SKM-1 (cell line): Measurements from ENCODE around the gene EDEM3.
A peak's percentile ranks its signal among the peaks of the same experiment; 100 is the strongest.
"Not testable (repeated sequence)": the region's sequence is repeated elsewhere in the genome, so short reads cannot be mapped to it uniquely, and the experiment has no call there.

Source experiments
- DNase-seq: peaks from one replicate; lab custom pipeline; 2025; ENCODE audit not compliant: unreplicated experiment; lab: John Stamatoyannopoulos, UW

Gene EDEM3

DNA sequence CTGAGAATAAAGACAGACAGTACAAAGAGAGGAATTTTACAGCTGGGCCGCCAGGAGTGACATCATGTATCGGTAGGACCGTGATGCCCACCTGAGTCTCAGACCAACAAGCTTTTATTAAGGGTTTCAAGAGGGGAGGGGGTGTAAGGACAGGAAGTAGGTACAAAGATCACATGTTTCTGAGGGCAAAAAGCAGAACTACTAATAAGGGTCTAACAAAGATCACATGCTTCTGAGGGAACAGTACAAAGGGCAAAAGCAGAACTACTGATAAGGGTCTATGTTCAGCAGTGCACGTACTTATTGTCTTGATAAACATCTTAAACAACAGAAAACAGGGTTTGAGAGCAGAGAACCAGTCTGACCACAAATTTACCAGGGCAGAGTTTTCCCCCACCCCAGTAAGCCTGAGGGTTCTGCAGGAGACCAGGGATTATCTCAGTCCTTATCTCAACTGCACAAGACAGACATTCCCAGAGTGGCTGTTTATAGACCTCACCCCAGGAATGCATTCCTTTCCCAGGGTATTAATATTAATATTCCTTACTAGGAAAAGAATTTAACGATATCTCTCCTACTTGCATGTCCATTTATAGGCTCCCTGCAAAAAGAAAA is 73.9 kb downstream of the EDEM3 start:
- DNase-seq: not testable (repeated sequence)

DNA sequence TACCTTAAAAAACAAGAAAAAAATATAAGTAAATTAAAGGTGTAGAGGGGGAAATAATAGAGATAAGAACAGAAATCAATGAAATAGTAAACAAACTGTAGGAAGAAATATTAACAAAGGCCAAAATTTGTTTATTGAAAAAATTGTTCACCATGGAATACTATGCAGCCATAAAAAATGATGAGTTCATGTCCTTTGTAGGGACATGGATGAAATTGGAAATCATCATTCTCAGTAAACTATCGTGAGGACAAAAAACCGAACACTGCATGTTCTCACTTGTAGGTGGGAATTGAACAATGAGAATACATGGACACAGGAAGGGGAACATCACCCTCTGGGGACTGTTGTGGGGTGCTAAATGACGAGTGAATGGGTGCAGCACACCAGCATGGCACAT is 75.2 kb downstream of the EDEM3 start:
- DNase-seq: not testable (repeated sequence)

DNA sequence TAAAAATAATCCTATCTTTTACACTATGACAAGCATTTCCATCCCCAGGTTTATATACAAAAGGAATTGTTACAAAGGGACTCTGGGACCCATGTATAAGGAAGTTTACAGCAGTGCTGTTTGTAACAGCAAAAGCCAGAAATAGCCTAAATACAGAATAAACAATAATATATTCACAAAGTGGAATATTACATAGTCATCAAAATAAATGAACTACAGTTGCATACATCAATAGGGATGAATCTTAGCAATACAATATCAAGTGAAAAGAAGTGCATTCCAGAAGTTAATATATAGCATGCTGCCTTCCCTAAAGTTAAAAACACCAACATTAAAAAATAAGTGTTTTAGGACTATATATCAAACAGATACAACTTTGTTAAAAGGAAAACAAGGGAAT is 77.3 kb downstream of the EDEM3 start:
- no peak for DNase-seq

DNA sequence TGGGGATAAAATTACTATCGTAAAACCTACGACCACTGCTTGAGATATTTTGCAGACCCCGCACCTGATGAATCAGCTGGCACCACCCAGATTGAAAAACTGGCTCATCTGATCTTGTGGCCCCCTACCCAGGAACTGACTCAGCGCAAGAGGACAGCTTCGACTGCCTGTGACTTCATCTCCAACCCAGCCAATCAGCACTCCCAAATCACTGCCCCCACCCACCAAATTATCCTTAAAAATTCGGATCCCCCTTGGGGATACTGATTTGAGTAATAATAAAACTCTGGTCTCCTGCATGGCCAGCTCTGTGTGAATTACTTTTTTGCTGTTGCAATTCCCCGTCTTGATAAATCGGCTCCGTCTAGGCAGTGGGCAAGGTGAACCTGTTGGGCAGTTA is 81.4 kb downstream of the EDEM3 start:
- no peak for DNase-seq

DNA sequence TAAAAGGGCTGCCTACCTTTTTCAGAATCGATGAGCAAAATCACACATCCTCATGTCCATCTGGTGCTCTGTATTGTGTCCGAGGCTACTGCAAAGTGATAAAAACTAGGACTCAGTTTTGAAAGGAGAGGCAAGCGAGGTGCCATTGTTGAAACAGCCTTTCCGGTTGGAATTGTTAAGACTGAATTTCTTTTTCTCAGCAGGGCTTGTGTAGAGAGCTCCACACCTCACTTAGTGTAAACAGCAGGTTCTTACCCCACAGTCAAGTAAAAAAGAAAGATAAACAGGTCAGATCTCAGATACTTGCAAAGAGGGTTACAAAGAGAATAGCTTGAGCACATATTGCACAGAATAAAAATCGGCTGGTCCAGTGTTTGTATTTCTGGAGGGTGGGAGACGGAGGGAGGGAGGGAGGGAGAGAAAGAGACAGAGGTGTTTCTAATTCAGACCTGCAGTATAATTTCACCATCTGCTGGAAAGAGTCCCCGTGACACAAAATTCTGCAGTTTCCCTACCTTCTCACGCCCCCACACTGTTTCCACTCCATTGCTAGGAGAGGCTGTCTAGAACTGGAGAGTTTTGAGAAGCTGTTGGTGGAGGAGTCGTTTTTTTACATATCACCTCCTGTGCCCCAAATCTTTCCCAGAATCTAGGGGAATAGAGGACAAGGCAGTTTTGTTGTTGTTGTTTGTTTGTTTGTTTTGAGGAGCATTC is 82.5 kb downstream of the EDEM3 start:
- no peak for DNase-seq

DNA sequence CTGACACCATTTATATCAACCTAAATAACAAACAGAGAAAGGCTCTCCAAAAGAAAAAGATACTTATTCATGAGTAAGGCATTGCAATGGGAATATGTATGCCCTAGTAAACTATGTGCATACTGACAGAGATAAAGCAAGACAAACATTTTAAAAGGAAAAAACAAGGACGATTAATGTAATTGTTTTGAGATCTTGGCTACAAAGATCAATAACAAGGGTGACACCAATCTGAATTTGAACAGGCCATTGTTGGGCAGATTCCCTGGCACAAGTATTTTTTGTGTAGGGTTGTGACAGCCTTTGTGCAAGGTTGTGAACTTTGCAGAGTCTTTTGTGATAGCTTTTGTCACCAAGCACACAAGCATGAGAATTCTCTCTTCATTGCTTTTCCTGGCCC is 85.3 kb downstream of the EDEM3 start:
- no peak for DNase-seq

DNA sequence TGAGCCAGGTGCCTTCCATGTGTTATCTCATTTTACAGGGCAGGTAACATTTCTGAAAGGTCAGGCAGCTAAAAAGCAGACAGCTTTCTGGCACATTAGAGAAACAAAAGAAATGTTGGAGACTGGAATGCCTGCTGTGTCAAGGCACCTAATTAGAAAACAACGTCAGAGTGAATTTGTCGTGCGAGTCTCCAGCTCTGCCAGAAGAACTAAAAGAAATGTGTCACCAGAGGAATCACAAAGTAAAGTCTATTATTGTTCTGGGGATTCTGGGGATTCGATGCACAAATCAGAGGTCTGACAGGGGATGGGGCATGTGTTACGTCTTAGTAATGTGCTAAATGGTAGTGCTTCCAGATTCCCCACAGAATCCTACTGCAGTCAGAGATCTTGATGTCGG is 89.3 kb downstream of the EDEM3 start:
- no peak for DNase-seq

DNA sequence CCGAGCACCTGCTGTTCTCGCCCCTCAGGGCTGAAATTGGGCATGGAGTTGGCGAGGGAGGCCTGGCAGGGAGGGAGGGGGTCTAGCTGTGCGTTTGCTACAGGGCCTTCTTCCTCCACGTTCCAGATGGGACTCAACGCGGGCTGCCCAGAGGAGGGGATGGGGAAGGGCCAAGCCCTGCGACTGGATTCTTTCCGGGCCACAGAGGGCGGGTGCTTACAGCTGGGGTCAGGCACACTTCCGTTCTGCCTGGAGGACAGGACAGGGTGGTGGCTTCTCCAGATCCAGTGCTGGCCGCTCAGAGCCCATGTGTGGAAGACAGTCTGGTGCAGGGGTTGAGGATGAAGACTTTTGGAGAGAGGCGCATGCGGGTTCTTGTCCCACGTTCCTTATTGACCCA is 90.0 kb downstream of the EDEM3 start:
- DNase-seq: no peak

DNA sequence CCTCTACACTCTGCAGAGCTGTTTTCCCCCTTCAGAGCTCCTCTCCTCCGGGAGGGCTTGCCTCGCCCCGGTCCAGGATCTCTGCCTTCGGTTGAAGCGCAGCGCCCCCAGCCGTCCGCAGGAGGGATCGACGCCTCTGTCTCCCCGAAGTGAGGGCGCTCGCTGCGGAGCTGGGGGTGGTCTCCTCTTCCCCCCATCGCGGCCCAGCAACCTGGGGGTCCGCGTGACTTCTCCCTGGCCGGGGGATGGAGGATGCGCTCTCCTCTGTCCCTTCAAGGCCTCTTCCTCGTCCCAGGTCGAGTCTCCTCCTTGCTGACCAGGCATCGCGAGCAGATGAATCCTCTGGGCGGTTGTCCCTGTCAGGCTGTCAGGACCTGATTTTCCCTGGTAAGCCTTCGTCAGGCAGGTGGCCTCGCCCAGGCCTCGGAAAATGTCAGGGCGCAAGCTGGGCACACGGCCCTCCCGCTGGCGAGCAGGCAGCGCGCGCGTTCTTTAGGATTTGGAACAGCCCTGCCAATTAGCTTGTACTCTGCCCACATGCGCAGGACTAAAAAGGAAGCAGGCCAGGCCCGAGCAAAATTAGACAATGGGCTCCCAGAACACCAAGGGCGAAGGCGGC is 90.5 kb downstream of the EDEM3 start:
- DNase-seq: peak; percentile 61

DNA sequence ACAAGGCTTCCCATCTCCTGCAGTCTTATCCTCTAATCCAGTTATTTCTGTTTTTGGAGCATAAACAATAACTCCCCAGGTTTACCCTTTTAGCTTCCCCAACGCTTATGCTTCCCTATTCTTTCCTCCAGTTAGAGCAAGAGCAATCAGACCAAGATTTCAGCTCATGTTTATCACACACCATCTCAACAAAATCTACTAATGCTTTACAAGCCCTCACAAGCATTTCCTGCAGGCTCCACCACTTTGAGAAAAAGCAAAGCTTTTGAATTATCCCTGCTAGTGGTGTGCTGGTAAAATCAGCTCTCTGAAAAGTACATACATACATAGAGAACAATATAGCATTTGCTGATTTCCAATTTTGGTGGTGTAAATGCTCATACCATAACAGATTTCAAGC is 92.9 kb downstream of the EDEM3 start:
- DNase-seq: no peak

DNA sequence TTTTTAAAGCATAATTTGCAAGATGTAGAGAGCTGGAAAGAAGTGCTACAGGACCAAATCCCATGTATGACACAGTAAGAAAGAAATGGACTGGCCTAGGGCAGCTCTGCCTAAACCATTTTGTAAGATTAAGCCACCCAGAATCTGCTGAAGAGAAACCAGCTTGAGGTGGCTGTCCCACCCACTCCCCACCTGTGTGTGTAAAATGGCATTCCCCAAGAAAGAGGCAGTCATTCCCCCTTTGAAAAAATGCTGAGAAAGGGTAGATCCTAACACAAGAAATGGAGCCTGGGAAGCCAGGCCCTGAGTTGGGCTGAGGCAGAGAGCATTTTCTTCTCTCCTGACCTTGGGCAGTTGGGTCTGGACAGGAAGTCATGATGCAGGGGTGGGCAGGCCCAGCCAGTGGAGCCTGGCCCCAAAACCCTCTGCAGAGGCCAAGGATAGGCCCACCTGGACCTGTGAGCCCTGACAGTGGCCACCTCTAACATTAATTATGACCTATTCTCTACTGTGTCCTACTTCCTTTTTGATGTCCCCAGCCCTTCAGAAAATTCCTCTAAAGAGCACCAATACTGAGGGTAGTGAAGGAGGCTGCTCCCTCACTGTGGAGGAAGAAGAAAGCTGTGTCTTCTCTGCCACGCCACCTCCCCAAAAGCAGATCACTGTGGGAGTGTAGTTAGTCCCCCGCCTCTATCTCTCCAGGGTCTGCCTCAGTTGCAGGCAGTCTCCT is 94.0 kb downstream of the EDEM3 start:
- DNase-seq: no peak

DNA sequence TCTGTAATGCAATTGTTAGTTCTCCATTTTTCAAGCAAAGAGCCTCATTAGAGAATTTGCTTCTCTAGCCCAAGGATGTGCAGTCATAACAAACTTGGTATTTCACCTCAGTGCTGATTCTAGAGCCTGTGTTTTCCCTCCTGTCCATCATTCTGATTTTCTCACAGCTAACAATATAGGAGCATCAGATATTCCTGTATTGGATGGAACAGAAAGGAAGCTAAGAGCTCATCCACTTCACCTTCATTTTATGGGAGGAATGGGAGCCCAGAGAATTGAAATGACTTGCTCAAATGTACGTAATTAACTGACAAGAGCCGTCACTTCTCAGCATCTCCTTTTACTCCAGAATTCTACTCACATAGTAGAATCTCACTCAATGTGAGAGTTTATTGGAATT is 96.6 kb downstream of the EDEM3 start:
- DNase-seq: no peak

DNA sequence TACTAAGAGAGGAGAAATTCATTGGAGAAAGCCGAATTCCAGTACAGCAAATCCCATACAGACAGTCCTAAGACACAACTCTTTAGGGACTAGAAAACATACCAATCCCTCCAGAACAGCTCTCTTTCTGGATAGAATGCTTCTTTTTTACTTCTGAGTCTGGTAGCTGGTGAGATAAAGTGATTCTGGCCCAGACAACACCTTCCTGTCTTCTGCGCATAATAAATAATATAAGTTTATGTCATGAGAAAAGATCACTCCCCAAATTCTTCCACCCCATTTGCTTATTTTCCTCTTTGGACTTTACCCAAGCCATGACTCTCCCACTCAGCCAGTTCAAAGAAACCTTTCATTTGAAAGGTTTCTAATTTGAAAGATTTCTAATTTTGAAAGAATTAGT is 98.4 kb downstream of the EDEM3 start:
- DNase-seq: no peak

DNA sequence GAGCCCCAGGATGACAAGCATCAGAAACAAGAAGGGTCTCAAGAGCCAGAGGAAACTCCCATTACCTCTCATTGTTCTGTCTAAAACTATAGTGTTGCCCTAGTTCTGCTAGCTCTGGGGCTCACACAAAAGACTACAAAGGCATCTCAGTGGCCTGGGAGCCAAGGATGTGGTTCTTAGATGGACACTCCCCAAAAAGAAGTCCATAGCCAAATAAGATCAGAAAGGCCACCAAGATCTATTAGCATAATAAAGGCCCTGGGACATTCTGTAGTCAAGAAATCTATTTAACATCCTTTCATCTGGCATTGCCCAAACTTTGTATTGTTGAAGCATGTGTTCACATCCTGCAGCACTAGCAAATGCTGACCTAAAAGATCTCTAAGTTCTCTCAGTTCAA is 99.5 kb downstream of the EDEM3 start:
- DNase-seq: no peak

DNA sequence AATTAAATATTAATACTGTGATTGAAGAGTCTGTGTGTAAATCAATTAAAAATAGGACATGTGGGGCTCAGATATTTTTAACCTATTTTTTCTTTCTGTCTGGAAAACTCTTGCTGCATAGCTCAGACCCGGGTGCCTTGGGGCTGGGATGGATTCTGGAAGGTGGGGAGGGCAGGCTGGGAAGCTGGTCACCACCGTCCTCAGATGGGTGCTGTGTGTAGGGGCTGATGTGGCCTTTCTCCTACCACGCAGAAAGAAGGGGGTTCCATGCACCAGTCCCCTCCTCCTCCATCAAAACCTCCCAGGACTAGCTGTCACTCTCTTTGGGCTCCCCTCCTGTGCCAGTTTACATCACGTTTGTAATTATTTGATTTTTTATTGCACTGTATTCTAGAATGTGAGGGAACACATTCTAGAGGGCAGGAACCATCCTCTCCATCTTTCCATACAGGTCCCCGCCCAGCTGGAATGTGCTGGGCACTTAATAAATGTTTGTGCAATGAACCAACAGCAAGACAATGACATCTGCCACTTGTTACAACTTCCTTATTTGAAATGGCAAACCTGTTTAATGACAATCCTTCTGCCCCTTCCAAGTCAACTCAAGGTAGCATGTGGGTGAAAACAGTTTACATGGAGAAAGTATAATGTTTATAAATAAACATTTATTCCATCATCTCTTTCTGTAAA is 104.3 kb downstream of the EDEM3 start:
- no peak for DNase-seq

DNA sequence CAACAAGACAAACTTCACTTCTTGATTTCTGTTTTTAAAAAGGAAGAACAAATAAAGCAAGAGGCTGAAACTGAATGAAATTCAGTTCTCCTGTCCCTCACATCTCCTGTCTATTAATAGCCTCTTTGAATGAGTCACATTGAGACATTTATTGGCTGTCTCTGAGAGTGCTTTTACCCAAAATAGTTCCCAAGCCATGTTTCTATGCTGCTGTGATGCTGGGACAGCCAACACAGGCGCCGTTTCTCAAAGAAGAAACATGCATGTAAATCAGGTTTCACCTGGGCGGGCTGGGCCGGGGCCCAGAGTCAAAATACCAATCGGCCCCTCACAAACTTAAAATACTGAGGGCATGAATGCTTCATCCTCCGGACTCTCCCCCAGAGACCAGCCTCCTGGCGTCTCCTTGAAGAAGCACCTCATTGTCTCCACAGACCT is 105.2 kb downstream of the EDEM3 start:
- DNase-seq: no peak

DNA sequence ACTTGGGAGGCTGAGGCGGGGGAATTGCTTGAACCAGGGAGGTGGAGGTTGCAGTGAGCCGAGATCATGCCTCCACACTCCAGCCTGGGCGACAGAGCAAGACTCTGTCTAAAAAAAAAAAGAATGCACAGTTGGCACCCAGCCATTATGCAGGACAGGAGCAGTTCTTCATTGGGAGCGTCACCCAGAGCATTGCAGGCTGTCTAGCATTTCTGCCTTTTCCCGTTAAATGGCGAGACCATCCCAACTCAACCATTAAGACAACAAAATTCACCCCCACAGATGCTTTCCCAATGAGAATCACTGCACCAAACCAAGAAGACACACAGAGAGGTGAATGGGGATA is 105.8 kb downstream of the EDEM3 start:
- no peak for DNase-seq

DNA sequence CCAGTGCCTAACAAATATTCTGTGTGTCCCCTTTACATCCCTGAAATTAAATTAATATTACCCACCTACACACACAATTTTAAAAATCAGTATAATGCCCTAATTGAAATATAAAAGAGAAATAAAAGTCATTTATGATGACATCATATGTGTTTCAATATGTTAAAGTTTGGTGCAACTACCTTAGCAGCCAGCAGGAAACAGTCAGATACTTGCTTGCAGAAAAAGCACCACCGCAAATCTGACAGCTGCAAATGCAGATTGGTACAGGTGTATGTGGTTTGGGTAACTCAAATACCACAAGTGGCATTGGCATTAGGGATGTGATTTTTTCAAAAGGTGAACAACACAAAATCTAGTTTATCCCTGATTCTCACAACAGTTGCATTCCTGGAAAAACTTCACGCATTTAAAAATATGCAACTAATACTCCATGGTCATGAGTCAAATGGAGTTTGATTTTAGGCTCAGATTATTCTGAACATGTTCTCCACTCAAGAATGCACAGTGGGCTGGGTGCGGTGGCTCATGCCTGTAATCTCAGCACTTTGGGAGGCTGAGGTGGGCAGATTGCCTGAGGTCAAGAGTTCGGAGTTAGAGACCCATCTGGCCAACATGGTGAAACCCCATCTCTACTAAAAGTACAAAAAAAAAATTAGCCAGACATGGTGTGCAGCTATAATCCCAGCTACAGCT is 106.3 kb downstream of the EDEM3 start:
- no peak for DNase-seq

DNA sequence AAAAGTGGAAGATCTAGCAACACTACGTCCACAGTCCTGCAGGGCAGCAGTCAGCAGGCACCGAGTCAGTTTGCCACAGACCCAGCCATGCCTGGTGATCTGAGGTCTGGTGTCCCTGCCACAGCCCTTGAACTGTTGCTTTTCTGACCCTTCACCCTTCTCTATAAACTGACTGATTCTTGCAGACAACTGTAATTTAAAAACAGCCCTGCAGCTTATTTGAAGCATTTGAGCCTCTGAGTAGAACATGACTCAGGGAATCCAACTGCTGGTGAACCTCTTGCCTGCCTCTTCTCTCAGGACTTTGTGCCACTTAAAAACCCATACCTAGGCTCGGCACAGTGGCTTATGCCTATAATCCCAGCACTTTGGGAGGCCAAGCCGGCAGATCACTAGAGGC is 107.2 kb downstream of the EDEM3 start:
- DNase-seq: no peak

DNA sequence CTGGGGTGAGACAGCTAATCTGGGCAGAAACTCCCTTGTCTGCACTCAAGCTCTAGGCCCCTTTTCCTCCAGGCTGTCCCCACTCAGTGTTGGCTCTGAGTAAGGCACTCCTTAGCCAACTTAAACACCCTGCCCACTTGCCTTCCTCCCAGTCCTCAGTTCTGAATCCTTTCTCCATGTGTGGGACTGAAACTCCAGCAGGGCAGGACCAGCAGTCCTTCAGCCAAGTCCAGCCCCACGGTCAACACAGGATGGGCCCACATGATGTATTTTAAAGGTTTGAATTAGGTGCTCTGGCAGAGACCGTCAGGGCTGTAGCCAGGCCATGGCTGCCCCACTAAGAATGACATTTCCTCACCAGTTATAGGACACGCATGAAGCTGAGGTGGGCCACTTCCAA is 107.8 kb downstream of the EDEM3 start:
- no peak for DNase-seq

DNA sequence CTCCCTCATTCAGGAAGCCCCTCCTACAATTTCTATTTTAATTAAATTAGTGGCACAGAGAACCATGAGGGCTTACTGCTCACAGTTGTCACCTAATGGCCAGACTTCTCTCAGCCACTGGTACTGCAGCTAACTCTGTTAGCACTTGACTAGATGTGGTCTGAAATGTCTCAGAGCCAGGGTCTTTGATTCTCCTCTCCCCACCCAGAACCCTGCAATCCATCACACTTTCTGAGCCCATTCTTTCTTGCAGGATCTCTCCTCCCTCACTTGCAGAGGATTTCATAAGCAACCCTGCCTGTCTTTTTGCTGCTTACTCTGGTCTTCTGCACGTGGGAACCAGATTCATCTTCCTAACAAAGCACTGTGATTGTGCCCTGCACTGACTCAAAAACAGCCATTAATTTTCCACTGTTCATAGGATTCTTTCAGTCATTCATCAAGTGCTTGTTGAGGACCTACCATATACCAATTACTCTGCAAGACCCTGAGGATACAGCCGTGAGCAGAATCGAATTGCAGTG is 108.4 kb downstream of the EDEM3 start:
- DNase-seq: no peak
